ENCODE data around the gene FCF1. TPM values are rescaled to one million over a fixed set of nuclear protein-coding genes. Genes with fewer than 3 reads are reported as not detected.

The FCF1 gene
- polyA plus RNA-seq, 1 of the 3 experiments (the other 2 are of a cell fraction), result 42.6 TPM

GRCh38 chr14:74685056-74685455 lies 27.9 kb upstream of the FCF1 start (continued):
- TF ChIP-seq ZBTB33 (IDR thresholded peaks at IDR 0.05; ENCODE audit: borderline replicate concordance, low read depth), result no peak

GRCh38 chr14:74685921-74686678 lies 26.8 kb upstream of the FCF1 start:
- H3K4me1 ChIP-seq (ENCODE audit: control insufficient read depth in 1 of 2, insufficient read depth in 2 of 2, low read depth in 1 of 2, low read length in 1 of 2), result no peaks in the 10 kb centered on the region
- H3K27ac ChIP-seq (ENCODE audit: low read depth in 2 of 2, low read length in 1 of 2), result no peak overlapping the region
- no peaks in the 10 kb centered on the region for H3K27me3 ChIP-seq (ENCODE audit: insufficient read depth)
- no peak overlapping the region for H3K4me3 ChIP-seq (ENCODE audit: low read depth in 2 of 2, low read length in 1 of 2)
- POLR2A ChIA-PET, result no interaction called here
- peaks cover 9% of the 10 kb centered on the region for H3F3A ChIP-seq (replicated peaks; ENCODE audit: insufficient read depth)
- CTCF ChIA-PET, result interaction anchor here (1.8 kb wide), 1 partner anchor 77 kb away, joined by 6 read pairs; no protein-coding TSS in a partner anchor
- H3K9me3 ChIP-seq, result no peaks in the 10 kb centered on the region
- H3K9me2 ChIP-seq, result no peaks in the 10 kb centered on the region
- DNase-seq, result no peak
- no peak overlapping the region for H3K4me2 ChIP-seq
- no peak overlapping the region for H3K9ac ChIP-seq
- no peaks in the 10 kb centered on the region for H4K20me1 ChIP-seq (ENCODE audit: insufficient read depth)
- H3K79me2 ChIP-seq (ENCODE audit: insufficient read depth), result peaks cover 36% of the 10 kb centered on the region; the same call in 1 of the 2 replicates
- no peak for TF ChIP-seq FOXJ3 (CRISPR knock-in tag; IDR thresholded peaks at IDR 0.05)
- H2AFZ ChIP-seq (ENCODE audit: low read depth), result no peak overlapping the region
- 99% methylated on average over 3 of the region's 3 CpGs for WGBS (ENCODE audit: low lambda C conversion rate)
- H3K36me3 ChIP-seq (replicated peaks in 1 of 2; ENCODE audit: control insufficient read depth in 1 of 2, insufficient read depth in 2 of 2, low read length in 1 of 2), result peaks cover 65 to 75% of the 10 kb centered on the region in 2 experiments

DNA sequence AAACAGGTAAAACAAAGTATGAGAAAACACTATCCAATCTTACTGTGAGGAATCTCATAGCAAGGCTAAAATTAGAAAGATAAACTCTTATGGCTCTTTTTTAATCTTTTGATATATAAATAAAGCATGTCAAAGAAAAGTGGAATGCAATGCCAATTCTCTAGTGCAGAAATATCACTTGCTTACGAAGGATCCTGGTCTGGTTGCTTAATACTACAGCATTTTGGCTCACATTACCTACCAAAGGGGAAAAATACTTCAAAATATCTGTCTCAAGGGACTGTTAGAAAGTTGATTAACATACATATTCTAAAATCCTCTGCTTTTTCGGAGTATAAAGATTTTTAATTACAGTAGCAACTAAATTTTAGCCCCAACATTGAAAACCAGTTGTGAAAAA lies 21.5 kb upstream of the FCF1 start:
- H3K4me2 ChIP-seq, result no peak overlapping the region
- no peaks in the 10 kb centered on the region for H3K4me1 ChIP-seq (ENCODE audit: control insufficient read depth in 1 of 2, insufficient read depth in 2 of 2, low read depth in 1 of 2, low read length in 1 of 2)
- CTCF ChIA-PET, result no interaction called here
- peaks cover 8% of the 10 kb centered on the region for H4K20me1 ChIP-seq (ENCODE audit: insufficient read depth)
- no peak for TF ChIP-seq NRF1 (IDR thresholded peaks at IDR 0.05; ENCODE audit: low read depth, low read length)
- no peak for TF ChIP-seq SIN3A (IDR thresholded peaks at IDR 0.05; ENCODE audit: borderline replicate concordance, low read depth, low read length)
- no peak for TF ChIP-seq GABPA (IDR thresholded peaks at IDR 0.05; ENCODE audit: low read depth)
- no peak for TF ChIP-seq SMC3 (IDR thresholded peaks at IDR 0.05; ENCODE audit: low read depth, low read length)
- TF ChIP-seq JUND (IDR thresholded peaks at IDR 0.05), result no peak
- no peak for TF ChIP-seq YY1 (IDR thresholded peaks at IDR 0.05; ENCODE audit: low read depth)
- TF ChIP-seq RAD21 (IDR thresholded peaks at IDR 0.05; ENCODE audit: low read length), result no peak
- TF ChIP-seq, protein P1, sequence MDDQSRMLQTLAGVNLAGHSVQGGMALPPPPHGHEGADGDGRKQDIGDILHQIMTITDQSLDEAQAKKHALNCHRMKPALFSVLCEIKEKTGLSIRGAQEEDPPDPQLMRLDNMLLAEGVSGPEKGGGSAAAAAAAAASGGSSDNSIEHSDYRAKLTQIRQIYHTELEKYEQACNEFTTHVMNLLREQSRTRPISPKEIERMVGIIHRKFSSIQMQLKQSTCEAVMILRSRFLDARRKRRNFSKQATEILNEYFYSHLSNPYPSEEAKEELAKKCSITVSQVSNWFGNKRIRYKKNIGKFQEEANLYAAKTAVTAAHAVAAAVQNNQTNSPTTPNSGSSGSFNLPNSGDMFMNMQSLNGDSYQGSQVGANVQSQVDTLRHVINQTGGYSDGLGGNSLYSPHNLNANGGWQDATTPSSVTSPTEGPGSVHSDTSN (IDR thresholded peaks at IDR 0.05), result no peak
- TF ChIP-seq, protein P2, sequence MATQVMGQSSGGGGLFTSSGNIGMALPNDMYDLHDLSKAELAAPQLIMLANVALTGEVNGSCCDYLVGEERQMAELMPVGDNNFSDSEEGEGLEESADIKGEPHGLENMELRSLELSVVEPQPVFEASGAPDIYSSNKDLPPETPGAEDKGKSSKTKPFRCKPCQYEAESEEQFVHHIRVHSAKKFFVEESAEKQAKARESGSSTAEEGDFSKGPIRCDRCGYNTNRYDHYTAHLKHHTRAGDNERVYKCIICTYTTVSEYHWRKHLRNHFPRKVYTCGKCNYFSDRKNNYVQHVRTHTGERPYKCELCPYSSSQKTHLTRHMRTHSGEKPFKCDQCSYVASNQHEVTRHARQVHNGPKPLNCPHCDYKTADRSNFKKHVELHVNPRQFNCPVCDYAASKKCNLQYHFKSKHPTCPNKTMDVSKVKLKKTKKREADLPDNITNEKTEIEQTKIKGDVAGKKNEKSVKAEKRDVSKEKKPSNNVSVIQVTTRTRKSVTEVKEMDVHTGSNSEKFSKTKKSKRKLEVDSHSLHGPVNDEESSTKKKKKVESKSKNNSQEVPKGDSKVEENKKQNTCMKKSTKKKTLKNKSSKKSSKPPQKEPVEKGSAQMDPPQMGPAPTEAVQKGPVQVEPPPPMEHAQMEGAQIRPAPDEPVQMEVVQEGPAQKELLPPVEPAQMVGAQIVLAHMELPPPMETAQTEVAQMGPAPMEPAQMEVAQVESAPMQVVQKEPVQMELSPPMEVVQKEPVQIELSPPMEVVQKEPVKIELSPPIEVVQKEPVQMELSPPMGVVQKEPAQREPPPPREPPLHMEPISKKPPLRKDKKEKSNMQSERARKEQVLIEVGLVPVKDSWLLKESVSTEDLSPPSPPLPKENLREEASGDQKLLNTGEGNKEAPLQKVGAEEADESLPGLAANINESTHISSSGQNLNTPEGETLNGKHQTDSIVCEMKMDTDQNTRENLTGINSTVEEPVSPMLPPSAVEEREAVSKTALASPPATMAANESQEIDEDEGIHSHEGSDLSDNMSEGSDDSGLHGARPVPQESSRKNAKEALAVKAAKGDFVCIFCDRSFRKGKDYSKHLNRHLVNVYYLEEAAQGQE (IDR thresholded peaks at IDR 0.05; ENCODE audit: low read depth, low read length), result no peak
- TF ChIP-seq IRF3 (IDR thresholded peaks at IDR 0.05; ENCODE audit: low read depth, low read length), result no peak
- TF ChIP-seq, protein P3, sequence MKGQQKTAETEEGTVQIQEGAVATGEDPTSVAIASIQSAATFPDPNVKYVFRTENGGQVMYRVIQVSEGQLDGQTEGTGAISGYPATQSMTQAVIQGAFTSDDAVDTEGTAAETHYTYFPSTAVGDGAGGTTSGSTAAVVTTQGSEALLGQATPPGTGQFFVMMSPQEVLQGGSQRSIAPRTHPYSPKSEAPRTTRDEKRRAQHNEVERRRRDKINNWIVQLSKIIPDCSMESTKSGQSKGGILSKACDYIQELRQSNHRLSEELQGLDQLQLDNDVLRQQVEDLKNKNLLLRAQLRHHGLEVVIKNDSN (IDR thresholded peaks at IDR 0.05; ENCODE audit: borderline replicate concordance, low read depth), result no peak
- TF ChIP-seq RXRA (IDR thresholded peaks at IDR 0.05; ENCODE audit: borderline replicate concordance, low read depth), result no peak
- TF ChIP-seq CHD2 (IDR thresholded peaks at IDR 0.05; ENCODE audit: low read length, partially characterized antibody), result no peak
- no peak overlapping the region for H2AFZ ChIP-seq (ENCODE audit: low read depth)
- no peaks in the 10 kb centered on the region for H3K9me2 ChIP-seq
- no peak overlapping the region for H3K27ac ChIP-seq (ENCODE audit: low read depth in 2 of 2, low read length in 1 of 2)
- WGBS (ENCODE audit: low lambda C conversion rate), result 95% methylated on average over 2 of the region's 2 CpGs
- H3K79me2 ChIP-seq (ENCODE audit: insufficient read depth), result peaks cover 69% of the 10 kb centered on the region
- no peaks in the 10 kb centered on the region for H3K9me3 ChIP-seq
- no peaks in the 10 kb centered on the region for H3K27me3 ChIP-seq (ENCODE audit: insufficient read depth)
- no peak for DNase-seq
- peaks cover 30 to 58% of the 10 kb centered on the region in 2 experiments for H3K36me3 ChIP-seq (replicated peaks in 1 of 2; ENCODE audit: control insufficient read depth in 1 of 2, insufficient read depth in 2 of 2, low read length in 1 of 2)
- POLR2A ChIA-PET, result no interaction called here
- peaks cover 5% of the 10 kb centered on the region for H3F3A ChIP-seq (replicated peaks; ENCODE audit: insufficient read depth)
- H3K9ac ChIP-seq, result no peak overlapping the region
- H3K4me3 ChIP-seq (ENCODE audit: low read depth in 2 of 2, low read length in 1 of 2), result no peak overlapping the region

Measured in SK-N-SH (cell line).